ENCODE results near the gene SPATA22. TPM values are rescaled to one million over a fixed set of nuclear protein-coding genes. Genes with fewer than 3 reads are reported as not detected.
A peak's percentile ranks its signal among the peaks of the same experiment; 100 is the strongest.
"Not testable (repeated sequence)": the region's sequence is repeated elsewhere in the genome, so short reads cannot be mapped to it uniquely, and the experiment has no call there.

SPATA22 gene
- polyA plus RNA-seq, 1 of the 3 experiments (the other 2 are of a cell fraction), result not detected

DNA sequence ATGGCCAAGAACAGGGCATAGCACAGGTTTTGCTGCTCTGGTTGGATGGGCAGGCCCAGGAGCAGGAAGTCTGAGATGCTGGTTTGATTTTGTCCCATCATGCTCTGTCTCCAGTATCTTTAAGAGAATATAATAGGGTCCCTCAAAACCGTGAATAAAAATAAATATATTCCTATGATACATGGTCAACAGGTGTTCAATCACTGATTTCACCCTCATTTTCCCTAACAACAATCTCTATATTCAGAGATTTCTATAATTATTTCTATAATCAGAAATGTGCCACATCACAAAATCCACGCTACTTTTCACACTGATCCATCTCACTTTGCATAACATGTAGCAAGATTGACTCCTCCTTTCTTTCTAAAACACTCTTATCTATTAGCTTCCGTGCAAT is 37.9 kb downstream of the SPATA22 start, which contains the start of gene OR1E2:
Gene OR1E2 (minus strand): TSS at position 101 of the 400 bp plus-strand sequence. CDS start 0 bp downstream, at position 101.
- H3K27me3 ChIP-seq (ENCODE audit: insufficient read depth), result no peaks in the 10 kb centered on the region
- no peaks in the 10 kb centered on the region for H3K36me3 ChIP-seq (replicated peaks in 1 of 2; ENCODE audit: control insufficient read depth in 1 of 2, insufficient read depth in 2 of 2, low read length in 1 of 2)
- H3K27ac ChIP-seq (ENCODE audit: low read depth in 2 of 2, low read length in 1 of 2), result no peak within 1 kb of the TSS
- H3K4me3 ChIP-seq (ENCODE audit: low read depth in 2 of 2, low read length in 1 of 2), result no peak within 1 kb of the TSS
- TF ChIP-seq NFIC (IDR thresholded peaks at IDR 0.05; ENCODE audit: borderline replicate concordance) (no peak), EP300 (IDR thresholded peaks at IDR 0.05; ENCODE audit: borderline replicate concordance in 1 of 2, low read depth in 1 of 2, low read length in 1 of 2) (no peak), SIN3A (IDR thresholded peaks at IDR 0.05; ENCODE audit: borderline replicate concordance, low read depth, low read length) (no peak), MEF2A (IDR thresholded peaks at IDR 0.05; ENCODE audit: borderline replicate concordance, low read depth) (no peak), TCF12 (IDR thresholded peaks at IDR 0.05) (no peak), ELF1 (IDR thresholded peaks at IDR 0.05) (no peak), SMC3 (IDR thresholded peaks at IDR 0.05; ENCODE audit: low read depth, low read length) (no peak), JUND (IDR thresholded peaks at IDR 0.05) (no peak), RAD21 (IDR thresholded peaks at IDR 0.05; ENCODE audit: low read length) (no peak), FOXM1 (IDR thresholded peaks at IDR 0.05; ENCODE audit: low read depth) (no peak)
- TF ChIP-seq, protein P1, sequence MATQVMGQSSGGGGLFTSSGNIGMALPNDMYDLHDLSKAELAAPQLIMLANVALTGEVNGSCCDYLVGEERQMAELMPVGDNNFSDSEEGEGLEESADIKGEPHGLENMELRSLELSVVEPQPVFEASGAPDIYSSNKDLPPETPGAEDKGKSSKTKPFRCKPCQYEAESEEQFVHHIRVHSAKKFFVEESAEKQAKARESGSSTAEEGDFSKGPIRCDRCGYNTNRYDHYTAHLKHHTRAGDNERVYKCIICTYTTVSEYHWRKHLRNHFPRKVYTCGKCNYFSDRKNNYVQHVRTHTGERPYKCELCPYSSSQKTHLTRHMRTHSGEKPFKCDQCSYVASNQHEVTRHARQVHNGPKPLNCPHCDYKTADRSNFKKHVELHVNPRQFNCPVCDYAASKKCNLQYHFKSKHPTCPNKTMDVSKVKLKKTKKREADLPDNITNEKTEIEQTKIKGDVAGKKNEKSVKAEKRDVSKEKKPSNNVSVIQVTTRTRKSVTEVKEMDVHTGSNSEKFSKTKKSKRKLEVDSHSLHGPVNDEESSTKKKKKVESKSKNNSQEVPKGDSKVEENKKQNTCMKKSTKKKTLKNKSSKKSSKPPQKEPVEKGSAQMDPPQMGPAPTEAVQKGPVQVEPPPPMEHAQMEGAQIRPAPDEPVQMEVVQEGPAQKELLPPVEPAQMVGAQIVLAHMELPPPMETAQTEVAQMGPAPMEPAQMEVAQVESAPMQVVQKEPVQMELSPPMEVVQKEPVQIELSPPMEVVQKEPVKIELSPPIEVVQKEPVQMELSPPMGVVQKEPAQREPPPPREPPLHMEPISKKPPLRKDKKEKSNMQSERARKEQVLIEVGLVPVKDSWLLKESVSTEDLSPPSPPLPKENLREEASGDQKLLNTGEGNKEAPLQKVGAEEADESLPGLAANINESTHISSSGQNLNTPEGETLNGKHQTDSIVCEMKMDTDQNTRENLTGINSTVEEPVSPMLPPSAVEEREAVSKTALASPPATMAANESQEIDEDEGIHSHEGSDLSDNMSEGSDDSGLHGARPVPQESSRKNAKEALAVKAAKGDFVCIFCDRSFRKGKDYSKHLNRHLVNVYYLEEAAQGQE (IDR thresholded peaks at IDR 0.05; ENCODE audit: low read depth, low read length), result no peak
- no peaks in the 10 kb centered on the region for H3K79me2 ChIP-seq (ENCODE audit: insufficient read depth)
- DNase-seq, result no peak
- H4K20me1 ChIP-seq (ENCODE audit: insufficient read depth), result no peaks in the 10 kb centered on the region
- no peak within 1 kb of the TSS for H3K9ac ChIP-seq
- ChIA-PET CTCF (no interaction called here), POLR2A (no interaction called here)
- H3F3A ChIP-seq (replicated peaks; ENCODE audit: insufficient read depth), result no peaks in the 10 kb centered on the region
- H3K4me1 ChIP-seq (ENCODE audit: control insufficient read depth in 1 of 2, insufficient read depth in 2 of 2, low read depth in 1 of 2, low read length in 1 of 2), result no peaks in the 10 kb centered on the region
- no peak within 1 kb of the TSS for H2AFZ ChIP-seq (ENCODE audit: low read depth)
- 2% methylated on average over 3 of the region's 3 CpGs for WGBS (ENCODE audit: low lambda C conversion rate)
- H3K9me3 ChIP-seq, result no peaks in the 10 kb centered on the region
- no peaks in the 10 kb centered on the region for H3K9me2 ChIP-seq
- H3K4me2 ChIP-seq, result no peak within 1 kb of the TSS

DNA sequence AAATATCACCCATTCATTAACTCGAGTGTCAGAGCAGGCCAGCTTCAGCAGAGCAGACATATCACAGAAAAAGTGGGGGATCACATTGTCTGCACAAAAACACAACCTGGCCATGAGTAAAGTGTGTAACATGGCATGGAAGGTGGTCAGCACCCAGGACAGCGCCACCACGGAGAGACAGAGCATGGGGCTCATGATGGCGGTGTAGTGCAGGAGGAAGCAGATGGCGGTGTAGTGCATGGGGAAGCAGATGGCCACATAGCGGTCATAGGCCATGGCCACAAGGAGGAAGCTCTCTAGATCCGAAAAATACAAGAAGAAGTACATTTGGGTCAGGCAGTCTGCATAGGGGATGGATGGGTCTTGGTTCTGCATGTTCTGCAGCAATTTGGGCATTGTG is 38.4 kb downstream of the SPATA22 start:
- POLR2A ChIA-PET; H3K4me3 ChIP-seq (ENCODE audit: low read depth in 2 of 2, low read length in 1 of 2); H3K4me1 ChIP-seq (ENCODE audit: control insufficient read depth in 1 of 2, insufficient read depth in 2 of 2, low read depth in 1 of 2, low read length in 1 of 2); H3K4me2 ChIP-seq; H4K20me1 ChIP-seq (ENCODE audit: insufficient read depth); H3K36me3 ChIP-seq (replicated peaks in 1 of 2; ENCODE audit: control insufficient read depth in 1 of 2, insufficient read depth in 2 of 2, low read length in 1 of 2); DNase-seq; H3K9ac ChIP-seq; H3K79me2 ChIP-seq (ENCODE audit: insufficient read depth); H3K27me3 ChIP-seq (ENCODE audit: insufficient read depth); H3K9me3 ChIP-seq; CTCF ChIA-PET; H3K9me2 ChIP-seq; H2AFZ ChIP-seq (ENCODE audit: low read depth); H3F3A ChIP-seq (replicated peaks; ENCODE audit: insufficient read depth); H3K27ac ChIP-seq (ENCODE audit: low read depth in 2 of 2, low read length in 1 of 2): not testable (repeated sequence)
- 10% methylated on average over 7 of the region's 7 CpGs for WGBS (ENCODE audit: low lambda C conversion rate)
- TF ChIP-seq, protein P1 (IDR thresholded peaks at IDR 0.05; ENCODE audit: low read depth, low read length), result peak; percentile 86
